GM12878 (cell line): ENCODE data around the gene ABR. TPM values are rescaled to one million over a fixed set of nuclear protein-coding genes. Genes with fewer than 3 reads are reported as not detected.

Experiments used
- BACH1 ChIP-seq: fragments of 450-650 bp; IDR thresholded peaks from 2 replicates; pipeline ENCODE4 v1.6.1; 2017; ENCODE audit warnings: mild to moderate bottlenecking, borderline replicate concordance
- BHLHE40 ChIP-seq, 2 experiments: fragments of 450-650 bp in 1 of 2; IDR thresholded peaks; 2 replicates each; pipeline ENCODE4 v1.6.1; 2011 to 2017; ENCODE audit warnings: low read depth in 2 of 2, borderline replicate concordance in 1 of 2, improper control_type of control experiment in 1 of 2, low read length in 1 of 2, mild to moderate bottlenecking in 1 of 2
- BMI1 ChIP-seq: fragments of 450-650 bp; IDR thresholded peaks from 2 replicates; pipeline ENCODE4 v1.6.1; 2016; ENCODE audit warnings: mild to moderate bottlenecking, moderate library complexity, borderline replicate concordance
- CBFB ChIP-seq: IDR thresholded peaks from 2 replicates; pipeline ENCODE4 v1.6.1; 2016; ENCODE audit warnings: antibody characterized with exemption, low read depth
- CBX5 ChIP-seq: sonication (generic); IDR thresholded peaks from 2 replicates; pipeline ENCODE4 v1.6.1; 2016; ENCODE audit warnings: low read depth, moderate library complexity, mild to moderate bottlenecking, inconsistent platforms
- CEBPB ChIP-seq, 2 experiments: fragments of 150-350 bp in 1 of 2; IDR thresholded peaks; 2 replicates each; pipeline ENCODE4 v1.6.1; 2012 to 2014; ENCODE audit warnings: low read depth in 2 of 2, low read length in 2 of 2, borderline replicate concordance in 1 of 2, inconsistent platforms in 1 of 2
- DPF2 ChIP-seq: fragments of 450-650 bp; IDR thresholded peaks from 2 replicates; pipeline ENCODE4 v1.6.1; 2017; ENCODE audit warnings: mild to moderate bottlenecking
- KAT2A ChIP-seq: conservative IDR thresholded peaks from 2 replicates; pipeline ENCODE4 v1.6.1; 2011; ENCODE audit warnings: low read depth, low read length; ENCODE audit not compliant: control insufficient read depth
- KDM1A ChIP-seq: fragments of 200-600 bp; sonication (generic); IDR thresholded peaks from 2 replicates; pipeline ENCODE4 v1.6.1; 2016; ENCODE audit warnings: borderline replicate concordance
- KLF5 ChIP-seq: fragments of 450-650 bp; IDR thresholded peaks from 2 replicates; pipeline ENCODE4 v1.6.1; 2014; ENCODE audit warnings: mild to moderate bottlenecking; ENCODE audit not compliant: partially characterized antibody
- NR2C1 ChIP-seq: fragments of 450-650 bp; IDR thresholded peaks from 2 replicates; pipeline ENCODE4 v1.6.1; 2017; ENCODE audit warnings: antibody characterized with exemption, mild to moderate bottlenecking, moderate library complexity
- NRF1 ChIP-seq: conservative IDR thresholded peaks from 2 replicates; pipeline ENCODE4 v1.6.1; 2011; ENCODE audit warnings: mild to moderate bottlenecking, low read depth, low read length, improper control_type of control experiment
- PML ChIP-seq: IDR thresholded peaks from 2 replicates; pipeline ENCODE4 v1.6.1; 2012; ENCODE audit warnings: low read length, inconsistent platforms
- RAD21 ChIP-seq: IDR thresholded peaks from 2 replicates; pipeline ENCODE4 v1.6.1; 2011; ENCODE audit warnings: mild to moderate bottlenecking, low read depth, low read length, moderate library complexity; ENCODE audit not compliant: insufficient read depth
- RAD51 ChIP-seq: fragments of 450-650 bp; IDR thresholded peaks from 2 replicates; pipeline ENCODE4 v1.6.1; 2016; ENCODE audit warnings: moderate library complexity, mild to moderate bottlenecking, inconsistent platforms
- STAT1 ChIP-seq: fragments of 450-650 bp; conservative IDR thresholded peaks from 2 replicates; pipeline ENCODE4 v1.6.1; 2014; ENCODE audit warnings: antibody characterized with exemption, mild to moderate bottlenecking
- TARDBP ChIP-seq: IDR thresholded peaks from 2 replicates; pipeline ENCODE4 v1.6.1; 2016; ENCODE audit warnings: borderline replicate concordance
- TCF12 ChIP-seq: IDR thresholded peaks from 2 replicates; pipeline ENCODE4 v1.6.1; 2011; ENCODE audit warnings: low read depth, mild to moderate bottlenecking, low read length
- YY1 ChIP-seq: IDR thresholded peaks from 2 replicates; pipeline ENCODE4 v1.6.1; 2011; ENCODE audit warnings: low read depth, mild to moderate bottlenecking, low read length
- ZNF24 ChIP-seq: fragments of 450-650 bp; IDR thresholded peaks from 2 replicates; pipeline ENCODE4 v1.6.1; 2017; ENCODE audit warnings: antibody characterized with exemption, mild to moderate bottlenecking
- ZNF274 ChIP-seq: IDR thresholded peaks from one replicate; pipeline ENCODE4 v1.8.0; 2011; ENCODE audit not compliant: insufficient read length, insufficient read depth
- ZNF384 ChIP-seq: IDR thresholded peaks from 2 replicates; pipeline ENCODE4 v1.6.1; 2012; ENCODE audit warnings: low read depth, mild to moderate bottlenecking, low read length, improper control_type of control experiment, borderline replicate concordance
- polyA plus RNA-seq, 11 experiments: library from polyadenylated mRNA; depleted of rRNA in 4 of 11; unstranded in 6 of 11; stranded (reverse) in 5 of 11; fragments of >200 nt; fragmentation: Nextera tagmentation in 4 of 11; fragmentation: Illumina TruSeq in 1 of 11; extraction: Ambion mirVana in 4 of 11; extraction: Trizol in 1 of 11; gene quantifications; 1 replicate in 1 of 11; 2 replicates in 10 of 11; pipeline versions ENCODE4 v1.2.1 to v1.2.3, GENCODE V29; 2011 to 2016; ENCODE audit warnings: inconsistent platforms in 2 of 11, missing spikeins in 2 of 11, low read depth in 1 of 11
- total RNA-seq, 4 experiments: library from RNA; depleted of rRNA in 3 of 4; stranded (reverse); fragments of >200 nt in 3 of 4; fragmentation: Illumina TruSeq in 1 of 4; extraction: Trizol in 1 of 4; gene quantifications; 2 replicates each; pipeline versions ENCODE4 v1.2.1 to v1.2.3, GENCODE V29; 2013 to 2021
- TF ChIP-seq, protein P1 (sequence below): fragments of 450-650 bp; IDR thresholded peaks from 2 replicates; pipeline ENCODE4 v1.6.1; 2016; ENCODE audit warnings: mild to moderate bottlenecking
- TF ChIP-seq, protein P2 (sequence below): IDR thresholded peaks from 2 replicates; pipeline ENCODE4 v1.6.1; 2012; ENCODE audit warnings: low read depth, low read length, improper control_type of control experiment
- TF ChIP-seq, protein P3 (sequence below), 3 experiments: IDR thresholded peaks in 2 of 3; conservative IDR thresholded peaks in 1 of 3; 2 replicates each; pipeline ENCODE4 v1.5.1; 2011; ENCODE audit warnings: low read depth in 3 of 3, low read length in 3 of 3, mild to moderate bottlenecking in 3 of 3, control low read depth in 2 of 3, moderate library complexity in 2 of 3, inconsistent platforms in 1 of 3, mixed read lengths in 1 of 3; ENCODE audit not compliant: control insufficient read depth in 2 of 3, insufficient read depth in 1 of 3; ENCODE audit errors: extremely low read depth in 1 of 3
- TF ChIP-seq, protein P4 (sequence below): IDR thresholded peaks from 2 replicates; pipeline ENCODE4 v1.6.1; 2011; ENCODE audit warnings: mild to moderate bottlenecking, low read depth, low read length, moderate library complexity; ENCODE audit not compliant: insufficient replicate concordance

ABR gene
- total and polyA plus RNA-seq, 10 of the 15 experiments (the other 5 are each of a cell fraction or from before 2014, with no cell fraction given), result 1.4 to 112 (median 30.0) TPM

DNA sequence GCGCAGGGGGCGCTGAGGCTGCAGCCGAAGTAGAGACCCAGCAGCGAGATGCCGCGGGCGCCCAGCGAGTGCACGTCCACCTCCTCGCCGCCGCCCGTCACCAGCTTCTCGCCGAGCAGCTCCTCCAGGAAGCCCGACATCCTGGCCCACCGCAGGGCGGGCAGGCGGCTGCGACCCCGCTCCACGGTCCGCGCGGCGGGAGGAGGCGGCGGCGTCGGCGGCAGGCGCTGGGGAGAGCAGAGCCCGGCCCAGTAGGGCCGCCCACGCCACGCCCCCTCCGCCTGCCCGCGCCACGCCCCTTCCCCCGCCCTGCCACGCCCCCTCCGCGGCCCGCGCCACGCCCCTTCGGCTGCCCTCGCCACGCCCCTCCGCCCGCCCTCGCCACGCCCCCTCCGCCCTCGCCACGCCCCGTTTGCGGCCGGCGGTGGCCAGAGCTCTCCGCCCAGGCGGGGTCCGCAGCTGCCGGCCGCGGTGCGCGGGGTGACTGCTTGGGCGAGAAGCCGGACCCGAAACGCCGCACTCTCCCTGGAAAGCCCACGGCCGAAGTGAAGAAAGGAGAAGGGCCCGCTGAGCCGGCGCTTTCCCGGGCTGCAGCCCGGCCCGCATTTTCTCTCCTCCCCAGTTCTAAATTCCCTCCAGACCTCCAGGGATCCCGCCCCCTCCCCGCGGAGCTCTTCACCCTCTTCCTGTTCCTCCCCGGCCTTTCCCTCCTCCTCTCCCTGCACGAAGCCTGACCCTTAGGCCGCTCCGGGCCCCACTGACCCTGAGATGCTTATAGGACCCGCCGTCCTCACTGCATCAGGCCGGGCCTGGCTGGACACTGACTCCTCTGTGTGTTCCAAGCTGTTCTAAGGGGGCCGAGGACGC is 200.0 kb downstream of the ABR start, which contains the start of gene NXN (continued):
- TF ChIP-seq ZNF24, result no peak
- TF ChIP-seq, protein P1, sequence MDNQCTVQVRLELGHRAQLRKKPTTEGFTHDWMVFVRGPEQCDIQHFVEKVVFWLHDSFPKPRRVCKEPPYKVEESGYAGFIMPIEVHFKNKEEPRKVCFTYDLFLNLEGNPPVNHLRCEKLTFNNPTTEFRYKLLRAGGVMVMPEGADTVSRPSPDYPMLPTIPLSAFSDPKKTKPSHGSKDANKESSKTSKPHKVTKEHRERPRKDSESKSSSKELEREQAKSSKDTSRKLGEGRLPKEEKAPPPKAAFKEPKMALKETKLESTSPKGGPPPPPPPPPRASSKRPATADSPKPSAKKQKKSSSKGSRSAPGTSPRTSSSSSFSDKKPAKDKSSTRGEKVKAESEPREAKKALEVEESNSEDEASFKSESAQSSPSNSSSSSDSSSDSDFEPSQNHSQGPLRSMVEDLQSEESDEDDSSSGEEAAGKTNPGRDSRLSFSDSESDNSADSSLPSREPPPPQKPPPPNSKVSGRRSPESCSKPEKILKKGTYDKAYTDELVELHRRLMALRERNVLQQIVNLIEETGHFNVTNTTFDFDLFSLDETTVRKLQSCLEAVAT, result no peak
- no peak for TF ChIP-seq KLF5
- no peak for TF ChIP-seq TARDBP
- TF ChIP-seq BHLHE40 (IDR thresholded peaks at IDR 0.05; ENCODE audit: borderline replicate concordance in 1 of 2, low read depth in 2 of 2, low read length in 1 of 2), result peak in 1 of 2 experiments; percentile 40; a peak in 1 of 4 replicates
- no peak for TF ChIP-seq NRF1
- TF ChIP-seq CBX5, result no peak
- no peak for TF ChIP-seq ZNF384
- no peak for TF ChIP-seq RAD51
- TF ChIP-seq, protein P2, sequence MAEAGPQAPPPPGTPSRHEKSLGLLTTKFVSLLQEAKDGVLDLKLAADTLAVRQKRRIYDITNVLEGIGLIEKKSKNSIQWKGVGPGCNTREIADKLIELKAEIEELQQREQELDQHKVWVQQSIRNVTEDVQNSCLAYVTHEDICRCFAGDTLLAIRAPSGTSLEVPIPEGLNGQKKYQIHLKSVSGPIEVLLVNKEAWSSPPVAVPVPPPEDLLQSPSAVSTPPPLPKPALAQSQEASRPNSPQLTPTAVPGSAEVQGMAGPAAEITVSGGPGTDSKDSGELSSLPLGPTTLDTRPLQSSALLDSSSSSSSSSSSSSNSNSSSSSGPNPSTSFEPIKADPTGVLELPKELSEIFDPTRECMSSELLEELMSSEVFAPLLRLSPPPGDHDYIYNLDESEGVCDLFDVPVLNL, result no peak
- TF ChIP-seq, protein P3, sequence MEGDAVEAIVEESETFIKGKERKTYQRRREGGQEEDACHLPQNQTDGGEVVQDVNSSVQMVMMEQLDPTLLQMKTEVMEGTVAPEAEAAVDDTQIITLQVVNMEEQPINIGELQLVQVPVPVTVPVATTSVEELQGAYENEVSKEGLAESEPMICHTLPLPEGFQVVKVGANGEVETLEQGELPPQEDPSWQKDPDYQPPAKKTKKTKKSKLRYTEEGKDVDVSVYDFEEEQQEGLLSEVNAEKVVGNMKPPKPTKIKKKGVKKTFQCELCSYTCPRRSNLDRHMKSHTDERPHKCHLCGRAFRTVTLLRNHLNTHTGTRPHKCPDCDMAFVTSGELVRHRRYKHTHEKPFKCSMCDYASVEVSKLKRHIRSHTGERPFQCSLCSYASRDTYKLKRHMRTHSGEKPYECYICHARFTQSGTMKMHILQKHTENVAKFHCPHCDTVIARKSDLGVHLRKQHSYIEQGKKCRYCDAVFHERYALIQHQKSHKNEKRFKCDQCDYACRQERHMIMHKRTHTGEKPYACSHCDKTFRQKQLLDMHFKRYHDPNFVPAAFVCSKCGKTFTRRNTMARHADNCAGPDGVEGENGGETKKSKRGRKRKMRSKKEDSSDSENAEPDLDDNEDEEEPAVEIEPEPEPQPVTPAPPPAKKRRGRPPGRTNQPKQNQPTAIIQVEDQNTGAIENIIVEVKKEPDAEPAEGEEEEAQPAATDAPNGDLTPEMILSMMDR (IDR thresholded peaks at IDR 0.05 in 2 of 3, conservative IDR thresholded peaks at IDR 0.05 in 1 of 3; ENCODE audit: control insufficient read depth in 2 of 3, extremely low read depth in 1 of 3, insufficient read depth in 1 of 3, low read depth in 3 of 3, low read length in 3 of 3), result no peak; a peak in 1 of 6 replicates
- 0 out of 2 replicates have a peak, but pooled peaks have one; percentile 34 for TF ChIP-seq BACH1
- no peak for TF ChIP-seq ZNF274
- TF ChIP-seq CEBPB (IDR thresholded peaks at IDR 0.05; ENCODE audit: borderline replicate concordance in 1 of 2, low read depth in 2 of 2, low read length in 2 of 2), result no peak
- TF ChIP-seq RAD21, result no peak
- TF ChIP-seq YY1, result 0 out of 2 replicates have a peak, but pooled peaks have one; percentile 9
- TF ChIP-seq STAT1, result no peak
- 0 out of 2 replicates have a peak, but pooled peaks have one; percentile 21 for TF ChIP-seq TCF12
- TF ChIP-seq KDM1A, result no peak
- TF ChIP-seq BMI1, result no peak
- TF ChIP-seq KAT2A, result no peak
- TF ChIP-seq CBFB, result no peak
- TF ChIP-seq, protein P4, sequence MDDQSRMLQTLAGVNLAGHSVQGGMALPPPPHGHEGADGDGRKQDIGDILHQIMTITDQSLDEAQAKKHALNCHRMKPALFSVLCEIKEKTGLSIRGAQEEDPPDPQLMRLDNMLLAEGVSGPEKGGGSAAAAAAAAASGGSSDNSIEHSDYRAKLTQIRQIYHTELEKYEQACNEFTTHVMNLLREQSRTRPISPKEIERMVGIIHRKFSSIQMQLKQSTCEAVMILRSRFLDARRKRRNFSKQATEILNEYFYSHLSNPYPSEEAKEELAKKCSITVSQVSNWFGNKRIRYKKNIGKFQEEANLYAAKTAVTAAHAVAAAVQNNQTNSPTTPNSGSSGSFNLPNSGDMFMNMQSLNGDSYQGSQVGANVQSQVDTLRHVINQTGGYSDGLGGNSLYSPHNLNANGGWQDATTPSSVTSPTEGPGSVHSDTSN, result no peak
- TF ChIP-seq NR2C1, result no peak
- no peak for TF ChIP-seq PML
- TF ChIP-seq DPF2, result 0 out of 2 replicates have a peak, but pooled peaks have one; percentile 40
